Measurements from ENCODE around the gene STK11. TPM values are rescaled to one million over a fixed set of nuclear protein-coding genes. Genes with fewer than 3 reads are reported as not detected.

STK11 gene
- total RNA-seq, 4 donors from 2014 or later: 52.5 to 91.2 (median 68.7) TPM

DNA sequence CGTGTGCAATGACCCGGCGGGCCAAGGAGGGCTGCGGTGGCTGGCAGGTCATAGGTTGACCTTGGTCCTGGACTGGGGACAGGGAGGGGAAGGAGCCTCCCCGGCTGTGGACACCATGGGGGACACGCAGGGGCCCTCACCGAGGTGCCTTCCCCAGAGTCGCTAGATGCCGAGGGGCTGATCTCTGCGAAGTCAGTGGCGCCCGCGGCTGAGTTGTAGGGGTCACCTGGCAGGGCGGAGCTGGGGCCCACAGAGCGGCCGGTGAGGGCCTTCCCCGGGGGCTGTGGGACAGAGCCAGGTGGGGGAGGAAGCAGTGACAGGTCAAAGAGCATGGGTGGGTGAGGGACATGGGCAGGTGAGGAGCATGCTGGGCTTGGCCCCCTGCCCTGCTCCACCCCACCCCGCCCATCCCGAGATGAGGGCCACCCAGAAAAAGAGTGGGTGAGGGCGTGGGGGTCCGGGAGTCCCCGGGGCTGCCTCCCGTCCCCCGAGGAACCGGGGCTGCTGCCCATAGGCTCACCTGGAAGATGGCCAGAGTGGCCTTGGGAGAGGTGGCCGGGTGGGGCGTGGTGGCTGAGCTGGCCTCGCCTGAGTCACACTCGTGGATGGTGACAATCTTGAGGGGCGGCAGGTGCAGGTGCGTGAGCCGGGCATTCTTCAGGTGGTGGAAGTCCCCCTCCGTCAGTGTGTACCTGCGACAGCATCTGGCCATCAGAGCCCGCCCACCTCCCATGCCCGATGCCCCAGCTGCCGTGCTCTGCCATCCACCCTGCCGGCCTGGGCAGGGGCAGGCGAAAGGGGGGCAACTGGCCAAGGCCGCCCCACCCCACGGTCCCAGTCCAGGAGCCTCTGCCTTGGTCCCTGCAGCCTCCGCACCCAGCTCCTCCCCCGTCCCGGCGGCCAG lies 28.7 kb downstream of the STK11 start:
- no peak for DNase-seq (ENCODE audit: low spot score in 2 of 2)
- 88 to 93% methylated on average over 30 to 34 of the region's 45 CpGs for WGBS, 2 donors
- peaks cover 0 to 51% (median 22%) of the 10 kb centered on the region in 4 donors for H3K4me1 ChIP-seq

DNA sequence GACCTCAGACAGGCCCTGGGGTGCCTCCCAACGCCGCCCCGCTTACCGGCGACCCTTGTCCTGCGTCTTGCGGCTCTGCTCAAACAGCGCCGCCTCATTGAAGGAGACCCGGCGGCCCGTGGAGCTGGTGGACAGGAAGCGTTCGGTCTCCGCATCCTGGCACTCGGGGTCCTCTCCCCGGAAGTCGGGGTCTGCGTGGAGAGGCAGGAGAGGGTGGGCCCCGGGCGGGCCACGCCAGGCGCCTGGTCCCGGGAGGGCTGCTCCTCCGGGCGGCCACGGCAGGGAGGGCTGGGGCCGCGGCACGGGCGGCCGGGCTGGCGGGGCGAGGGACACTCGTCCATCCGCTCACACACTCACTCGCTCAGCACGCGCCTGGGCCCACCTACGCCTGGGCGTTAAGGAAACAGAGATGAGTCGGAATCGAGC lies 29.4 kb downstream of the STK11 start:
- no peaks in the 10 kb centered on the region for H3K27me3 ChIP-seq
- no peaks in the 10 kb centered on the region for H3K9me3 ChIP-seq
- H3K4me1 ChIP-seq: peaks cover 0 to 57% (median 24%) of the 10 kb centered on the region in 4 donors
- DNase-seq (ENCODE audit: low spot score in 2 of 2): no peak
- 92 to 93% methylated on average over 38 to 42 of the region's 43 CpGs for WGBS, 2 donors
- H3K4me3 ChIP-seq: no peak overlapping the region
- TF ChIP-seq, protein P1, sequence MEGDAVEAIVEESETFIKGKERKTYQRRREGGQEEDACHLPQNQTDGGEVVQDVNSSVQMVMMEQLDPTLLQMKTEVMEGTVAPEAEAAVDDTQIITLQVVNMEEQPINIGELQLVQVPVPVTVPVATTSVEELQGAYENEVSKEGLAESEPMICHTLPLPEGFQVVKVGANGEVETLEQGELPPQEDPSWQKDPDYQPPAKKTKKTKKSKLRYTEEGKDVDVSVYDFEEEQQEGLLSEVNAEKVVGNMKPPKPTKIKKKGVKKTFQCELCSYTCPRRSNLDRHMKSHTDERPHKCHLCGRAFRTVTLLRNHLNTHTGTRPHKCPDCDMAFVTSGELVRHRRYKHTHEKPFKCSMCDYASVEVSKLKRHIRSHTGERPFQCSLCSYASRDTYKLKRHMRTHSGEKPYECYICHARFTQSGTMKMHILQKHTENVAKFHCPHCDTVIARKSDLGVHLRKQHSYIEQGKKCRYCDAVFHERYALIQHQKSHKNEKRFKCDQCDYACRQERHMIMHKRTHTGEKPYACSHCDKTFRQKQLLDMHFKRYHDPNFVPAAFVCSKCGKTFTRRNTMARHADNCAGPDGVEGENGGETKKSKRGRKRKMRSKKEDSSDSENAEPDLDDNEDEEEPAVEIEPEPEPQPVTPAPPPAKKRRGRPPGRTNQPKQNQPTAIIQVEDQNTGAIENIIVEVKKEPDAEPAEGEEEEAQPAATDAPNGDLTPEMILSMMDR (IDR thresholded peaks at IDR 0.05): no peak
- TF ChIP-seq EP300 (IDR thresholded peaks at IDR 0.05): no peak
- TF ChIP-seq POLR2A (IDR thresholded peaks at IDR 0.05): no peak
- no peak overlapping the region for H3K27ac ChIP-seq
- peaks cover 0 to 13% (median 0%) of the 10 kb centered on the region in 3 donors for H3K36me3 ChIP-seq

More for the DNA sequence above, 28.7 kb downstream of the STK11 start:
- no peak overlapping the region for H3K27ac ChIP-seq
- H3K9me3 ChIP-seq: no peaks in the 10 kb centered on the region
- no peaks in the 10 kb centered on the region for H3K27me3 ChIP-seq
- H3K36me3 ChIP-seq: peaks cover 0 to 13% (median 0%) of the 10 kb centered on the region in 3 donors
- no peak overlapping the region for H3K4me3 ChIP-seq
- TF ChIP-seq EP300 (IDR thresholded peaks at IDR 0.05) (no peak), POLR2A (IDR thresholded peaks at IDR 0.05) (no peak)
- TF ChIP-seq, protein P1 (IDR thresholded peaks at IDR 0.05): no peak

GRCh38 chr19:1235625-1236538 lies 30.3 kb downstream of the STK11 start:
- Histone ChIP-seq H3K36me3 (peaks cover 0 to 13% (median 0%) of the 10 kb centered on the region in 3 donors), H3K4me3 (no peak overlapping the region), H3K9me3 (no peaks in the 10 kb centered on the region), H3K4me1 (peaks cover 3 to 66% (median 30%) of the 10 kb centered on the region in 4 donors), H3K27ac (peak overlapping the region in 1 of 4 donors; percentile 93), H3K27me3 (no peaks in the 10 kb centered on the region)
- DNase-seq (ENCODE audit: low spot score in 2 of 2): no peak
- WGBS, 2 donors: 73 to 74% methylated on average over 22 to 37 of the region's 39 CpGs
- TF ChIP-seq, protein P1 (IDR thresholded peaks at IDR 0.05): no peak
- TF ChIP-seq EP300 (IDR thresholded peaks at IDR 0.05): no peak
- TF ChIP-seq POLR2A (IDR thresholded peaks at IDR 0.05): no peak

GRCh38 chr19:1236576-1236975 lies 31.0 kb downstream of the STK11 start:
- peaks cover 5 to 72% (median 36%) of the 10 kb centered on the region in 4 donors for H3K4me1 ChIP-seq
- no peaks in the 10 kb centered on the region for H3K9me3 ChIP-seq
- TF ChIP-seq POLR2A (IDR thresholded peaks at IDR 0.05): no peak
- no peak for TF ChIP-seq EP300 (IDR thresholded peaks at IDR 0.05)
- TF ChIP-seq, protein P1 (IDR thresholded peaks at IDR 0.05): no peak
- H3K36me3 ChIP-seq: peaks cover 0 to 13% (median 0%) of the 10 kb centered on the region in 3 donors
- DNase-seq (ENCODE audit: low spot score in 2 of 2): no peak
- peak overlapping the region; percentile 56 to 93 (median 74) for H3K27ac ChIP-seq
- no peaks in the 10 kb centered on the region for H3K27me3 ChIP-seq
- peak overlapping the region; percentile 40 to 67 (median 54) for H3K4me3 ChIP-seq
- WGBS, 2 donors: 10 to 20% methylated on average over 2 to 27 of the region's 42 CpGs
